Activated naive CD8-positive, alpha-beta T cell (primary cell): ENCODE measurements around the gene TMCC1.
A peak's percentile ranks its signal among the peaks of the same experiment; 100 is the strongest.
"Not testable (repeated sequence)": the region's sequence is repeated elsewhere in the genome, so short reads cannot be mapped to it uniquely, and the experiment has no call there.

Experiments
- H3K27ac Mint-ChIP-seq: one replicate; pipeline ENCODE4 v1.8.0; 2021; ENCODE audit warnings: mixed read lengths
- H3K27me3 Mint-ChIP-seq: one replicate; pipeline ENCODE4 v1.8.0; 2021; ENCODE audit warnings: mixed read lengths
- H3K36me3 Mint-ChIP-seq: one replicate; pipeline ENCODE4 v1.8.0; 2021; ENCODE audit warnings: mixed read lengths
- H3K4me1 Mint-ChIP-seq: one replicate; pipeline ENCODE4 v1.8.0; 2021; ENCODE audit warnings: low read depth, mixed read lengths
- H3K4me3 Mint-ChIP-seq: one replicate; pipeline ENCODE4 v1.8.0; 2021; ENCODE audit warnings: mild to moderate bottlenecking, mixed read lengths
- H3K9me3 Mint-ChIP-seq: one replicate; pipeline ENCODE4 v1.8.0; 2021; ENCODE audit warnings: low read depth, mixed read lengths

TMCC1 gene

GRCh38 chr3:129644836-129645235 is 248.7 kb downstream of the TMCC1 start:
- Mint-ChIP-seq H3K27ac (no peak overlapping the region), H3K9me3 (no peaks in the 10 kb centered on the region), H3K36me3 (no peaks in the 10 kb centered on the region), H3K27me3 (no peaks in the 10 kb centered on the region), H3K4me1 (no peaks in the 10 kb centered on the region), H3K4me3 (no peak overlapping the region)

- H3K9me3 Mint-ChIP-seq, H3K27ac Mint-ChIP-seq, H3K27me3 Mint-ChIP-seq: not testable (repeated sequence)
Measured at GRCh38 chr3:129641567-129642260, 251.8 kb downstream of the TMCC1 start.

GRCh38 chr3:129640985-129641384 is 252.5 kb downstream of the TMCC1 start:
- not testable (repeated sequence) for H3K4me1 Mint-ChIP-seq, H3K4me3 Mint-ChIP-seq, H3K36me3 Mint-ChIP-seq, H3K27ac Mint-ChIP-seq, H3K27me3 Mint-ChIP-seq, H3K9me3 Mint-ChIP-seq

More at GRCh38 chr3:129641567-129642260, 251.8 kb downstream of the TMCC1 start:
- not testable (repeated sequence) for H3K4me1 Mint-ChIP-seq, H3K4me3 Mint-ChIP-seq, H3K36me3 Mint-ChIP-seq

GRCh38 chr3:129638481-129638880 is 255.0 kb downstream of the TMCC1 start:
- Mint-ChIP-seq H3K4me1 (no peaks in the 10 kb centered on the region), H3K4me3 (no peak overlapping the region), H3K36me3 (no peaks in the 10 kb centered on the region), H3K27me3 (no peaks in the 10 kb centered on the region), H3K27ac (no peak overlapping the region), H3K9me3 (no peaks in the 10 kb centered on the region)

- no peaks in the 10 kb centered on the region for H3K9me3 Mint-ChIP-seq
- H3K27me3 Mint-ChIP-seq: no peaks in the 10 kb centered on the region
- no peaks in the 10 kb centered on the region for H3K36me3 Mint-ChIP-seq
- H3K4me1 Mint-ChIP-seq: no peaks in the 10 kb centered on the region
- H3K4me3 Mint-ChIP-seq: no peak overlapping the region
- no peak overlapping the region for H3K27ac Mint-ChIP-seq
Measured at GRCh38 chr3:129636082-129636481, 257.4 kb downstream of the TMCC1 start.

GRCh38 chr3:129635656-129636055 is 257.9 kb downstream of the TMCC1 start:
- no peaks in the 10 kb centered on the region for H3K9me3 Mint-ChIP-seq
- H3K27me3 Mint-ChIP-seq: no peaks in the 10 kb centered on the region
- no peaks in the 10 kb centered on the region for H3K4me1 Mint-ChIP-seq

GRCh38 chr3:129633751-129634481 is 259.6 kb downstream of the TMCC1 start:
- no peaks in the 10 kb centered on the region for H3K36me3 Mint-ChIP-seq
- no peaks in the 10 kb centered on the region for H3K9me3 Mint-ChIP-seq
- H3K4me1 Mint-ChIP-seq: no peaks in the 10 kb centered on the region
- H3K27me3 Mint-ChIP-seq: no peaks in the 10 kb centered on the region
- H3K4me3 Mint-ChIP-seq: no peak overlapping the region
- H3K27ac Mint-ChIP-seq: no peak overlapping the region

More at GRCh38 chr3:129635656-129636055, 257.9 kb downstream of the TMCC1 start:
- Mint-ChIP-seq H3K36me3 (no peaks in the 10 kb centered on the region), H3K4me3 (no peak overlapping the region), H3K27ac (no peak overlapping the region)

GRCh38 chr3:129632977-129633376 is 260.5 kb downstream of the TMCC1 start:
- Mint-ChIP-seq H3K9me3 (no peaks in the 10 kb centered on the region), H3K36me3 (no peaks in the 10 kb centered on the region), H3K4me1 (peaks cover 3% of the 10 kb centered on the region), H3K27me3 (no peaks in the 10 kb centered on the region), H3K27ac (no peak overlapping the region), H3K4me3 (no peak overlapping the region)

GRCh38 chr3:129632556-129632955 is 261.0 kb downstream of the TMCC1 start:
- no peaks in the 10 kb centered on the region for H3K27me3 Mint-ChIP-seq
- no peaks in the 10 kb centered on the region for H3K9me3 Mint-ChIP-seq
- H3K4me1 Mint-ChIP-seq: peaks cover 7% of the 10 kb centered on the region
- H3K4me3 Mint-ChIP-seq: no peak overlapping the region
- no peaks in the 10 kb centered on the region for H3K36me3 Mint-ChIP-seq
- no peak overlapping the region for H3K27ac Mint-ChIP-seq

GRCh38 chr3:129632056-129632455 is 261.5 kb downstream of the TMCC1 start:
- H3K9me3 Mint-ChIP-seq: no peaks in the 10 kb centered on the region
- no peak overlapping the region for H3K4me3 Mint-ChIP-seq
- no peaks in the 10 kb centered on the region for H3K27me3 Mint-ChIP-seq
- H3K36me3 Mint-ChIP-seq: no peaks in the 10 kb centered on the region
- H3K27ac Mint-ChIP-seq: no peak overlapping the region
- peaks cover 12% of the 10 kb centered on the region for H3K4me1 Mint-ChIP-seq

- Mint-ChIP-seq H3K4me1 (peaks cover 16% of the 10 kb centered on the region), H3K27ac (no peak overlapping the region), H3K4me3 (no peak overlapping the region), H3K27me3 (no peaks in the 10 kb centered on the region), H3K9me3 (no peaks in the 10 kb centered on the region), H3K36me3 (no peaks in the 10 kb centered on the region)
Measured at GRCh38 chr3:129629011-129629410, 264.5 kb downstream of the TMCC1 start.

GRCh38 chr3:129628169-129628522 is 265.4 kb downstream of the TMCC1 start:
- Mint-ChIP-seq H3K27ac (peak overlapping the region; percentile 7), H3K27me3 (no peaks in the 10 kb centered on the region), H3K4me3 (peak overlapping the region; percentile 90), H3K4me1 (peaks cover 16% of the 10 kb centered on the region), H3K36me3 (no peaks in the 10 kb centered on the region), H3K9me3 (no peaks in the 10 kb centered on the region)

- H3K9me3 Mint-ChIP-seq: no peaks in the 10 kb centered on the region
- H3K27me3 Mint-ChIP-seq: no peaks in the 10 kb centered on the region
- H3K27ac Mint-ChIP-seq: peak overlapping the region; percentile 85
- no peaks in the 10 kb centered on the region for H3K36me3 Mint-ChIP-seq
- H3K4me1 Mint-ChIP-seq: peaks cover 16% of the 10 kb centered on the region
- peak overlapping the region; percentile 90 for H3K4me3 Mint-ChIP-seq
Measured at GRCh38 chr3:129627350-129628168, 266.0 kb downstream of the TMCC1 start.

- peak overlapping the region; percentile 85 for H3K27ac Mint-ChIP-seq
- H3K36me3 Mint-ChIP-seq: no peaks in the 10 kb centered on the region
- H3K4me1 Mint-ChIP-seq: peaks cover 16% of the 10 kb centered on the region
Measured at GRCh38 chr3:129626744-129627349, 266.7 kb downstream of the TMCC1 start.

More at GRCh38 chr3:129626744-129627349, 266.7 kb downstream of the TMCC1 start:
- Mint-ChIP-seq H3K9me3 (no peaks in the 10 kb centered on the region), H3K4me3 (peak overlapping the region; percentile 90), H3K27me3 (no peaks in the 10 kb centered on the region)
